Tibial nerve (tissue), 4 donors: ENCODE data around the gene UNC93A. TPM values are rescaled to one million over a fixed set of nuclear protein-coding genes. Genes with fewer than 3 reads are reported as not detected.

Experiments
- DNase-seq, 2 donors: peaks; one replicate each; pipeline ENCODE4 v3.0.0-alpha.2; 2019; ENCODE audit warnings: low spot score in 2 of 2
- H3K27ac ChIP-seq, 4 donors: fragments of 200-600 bp; sonication (generic) in 3 of 4; one replicate each; pipeline ENCODE4 v1.5.1; 2017 to 2019; ENCODE audit warnings: mild to moderate bottlenecking in 1 of 4
- H3K27me3 ChIP-seq, 2 donors: fragments of 200-600 bp; sonication (generic) in 1 of 2; one replicate each; pipeline versions ENCODE4 v1.5.1 to v1.6.0; 2017 to 2019
- H3K36me3 ChIP-seq, 3 donors: fragments of 200-600 bp; sonication (generic); one replicate each; pipeline ENCODE4 v1.5.1; 2018 to 2019
- H3K4me1 ChIP-seq, 4 donors: fragments of 200-600 bp; sonication (generic) in 3 of 4; one replicate each; pipeline ENCODE4 v1.5.1; 2017 to 2019
- H3K4me3 ChIP-seq, 4 donors: fragments of 200-600 bp; sonication (generic) in 3 of 4; one replicate each; pipeline ENCODE4 v1.5.1; 2017 to 2019; ENCODE audit warnings: mild to moderate bottlenecking in 1 of 4, moderate library complexity in 1 of 4
- H3K9me3 ChIP-seq, 4 donors: fragments of 200-600 bp; sonication (generic) in 3 of 4; one replicate each; pipeline ENCODE4 v1.5.1; 2017 to 2019
- CTCF ChIP-seq, 5 experiments: fragments of 200-600 bp in 3 of 5; fragments of 450-650 bp in 2 of 5; sonication (generic) in 3 of 5; IDR thresholded peaks; one replicate each; pipeline ENCODE4 v1.5.1; 2016 to 2019; ENCODE audit warnings: antibody characterized with exemption in 5 of 5, mild to moderate bottlenecking in 3 of 5, moderate library complexity in 2 of 5
- EP300 ChIP-seq, 2 donors: sonication (generic); formaldehyde crosslinking; IDR thresholded peaks; one replicate each; pipeline ENCODE4 v1.6.1; 2017; ENCODE audit warnings: antibody characterized with exemption in 2 of 2, mild to moderate bottlenecking in 1 of 2
- POLR2A ChIP-seq, 2 donors: fragments of 450-650 bp; IDR thresholded peaks; one replicate each; pipeline ENCODE4 v1.6.1; 2017; ENCODE audit warnings: antibody characterized with exemption in 2 of 2, mild to moderate bottlenecking in 2 of 2, moderate library complexity in 2 of 2
- WGBS, 2 donors: methylation state at CpG; one replicate each; pipeline ENCODE4 v1.1.5; 2018; 5-methylcytosine and 5-hydroxymethylcytosine counted together
- total RNA-seq, 4 donors: library from RNA; depleted of rRNA; stranded (reverse); fragments of >200 nt; gene quantifications; one replicate each; pipeline ENCODE4 v1.1.0, GENCODE V29; 2016

UNC93A gene
- total RNA-seq, 4 donors from 2014 or later: not detected

- H3K27ac ChIP-seq: no peak overlapping the region
- TF ChIP-seq CTCF (IDR thresholded peaks at IDR 0.05): no peak
- TF ChIP-seq EP300 (IDR thresholded peaks at IDR 0.05): no peak
- TF ChIP-seq POLR2A (IDR thresholded peaks at IDR 0.05): no peak
- 87 to 88% methylated on average over 5 of the region's 5 CpGs for WGBS, 2 donors
These were observed 37.0 kb downstream of the UNC93A start for GRCh38 chr6:167328086-167328485.

GRCh38 chr6:167329014-167329413 lies 37.9 kb downstream of the UNC93A start:
- Histone ChIP-seq H3K36me3 (no peaks in the 10 kb centered on the region), H3K9me3 (no peaks in the 10 kb centered on the region), H3K4me1 (no peaks in the 10 kb centered on the region), H3K4me3 (no peak overlapping the region), H3K27ac (no peak overlapping the region), H3K27me3 (no peaks in the 10 kb centered on the region)
- TF ChIP-seq POLR2A (IDR thresholded peaks at IDR 0.05): no peak
- no peak for TF ChIP-seq EP300 (IDR thresholded peaks at IDR 0.05)
- no peak for TF ChIP-seq CTCF (IDR thresholded peaks at IDR 0.05)
- 84% methylated on average over 8 of the region's 8 CpGs for WGBS, 2 donors
- DNase-seq: no peak

More at GRCh38 chr6:167328086-167328485, 37.0 kb downstream of the UNC93A start:
- Histone ChIP-seq H3K27me3 (no peaks in the 10 kb centered on the region), H3K36me3 (no peaks in the 10 kb centered on the region), H3K4me1 (no peaks in the 10 kb centered on the region), H3K9me3 (no peaks in the 10 kb centered on the region), H3K4me3 (no peak overlapping the region)
- no peak for DNase-seq

- H3K27ac ChIP-seq: no peak overlapping the region
- no peaks in the 10 kb centered on the region for H3K36me3 ChIP-seq
- H3K4me3 ChIP-seq: no peak overlapping the region
- no peaks in the 10 kb centered on the region for H3K27me3 ChIP-seq
- H3K4me1 ChIP-seq: no peaks in the 10 kb centered on the region
- TF ChIP-seq POLR2A (IDR thresholded peaks at IDR 0.05) (no peak), CTCF (IDR thresholded peaks at IDR 0.05) (no peak), EP300 (IDR thresholded peaks at IDR 0.05) (no peak)
- 64 to 72% methylated on average over 9 of the region's 9 CpGs for WGBS, 2 donors
- DNase-seq: no peak
- no peaks in the 10 kb centered on the region for H3K9me3 ChIP-seq
These were observed 39.6 kb downstream of the UNC93A start for GRCh38 chr6:167330750-167331149.

GRCh38 chr6:167331565-167331964 lies 40.5 kb downstream of the UNC93A start:
- no peak overlapping the region for H3K4me3 ChIP-seq
- H3K27me3 ChIP-seq: no peaks in the 10 kb centered on the region
- H3K9me3 ChIP-seq: no peaks in the 10 kb centered on the region
- H3K4me1 ChIP-seq: no peaks in the 10 kb centered on the region
- H3K27ac ChIP-seq: no peak overlapping the region
- WGBS, 2 donors: 84 to 85% methylated on average over 11 of the region's 11 CpGs
- DNase-seq: no peak
- no peaks in the 10 kb centered on the region for H3K36me3 ChIP-seq
- TF ChIP-seq CTCF (IDR thresholded peaks at IDR 0.05) (no peak), POLR2A (IDR thresholded peaks at IDR 0.05) (no peak), EP300 (IDR thresholded peaks at IDR 0.05) (no peak)

- no peaks in the 10 kb centered on the region for H3K27me3 ChIP-seq
- WGBS, 2 donors: 80 to 89% methylated on average over 19 of the region's 19 CpGs
- TF ChIP-seq POLR2A (IDR thresholded peaks at IDR 0.05) (no peak), EP300 (IDR thresholded peaks at IDR 0.05) (no peak), CTCF (IDR thresholded peaks at IDR 0.05) (no peak)
- H3K36me3 ChIP-seq: no peaks in the 10 kb centered on the region
- H3K4me1 ChIP-seq: peaks cover 0 to 4% (median 0%) of the 10 kb centered on the region in 4 donors
- no peaks in the 10 kb centered on the region for H3K9me3 ChIP-seq
- H3K27ac ChIP-seq: no peak overlapping the region
- no peak for DNase-seq
- H3K4me3 ChIP-seq: no peak overlapping the region
These were observed 45.9 kb downstream of the UNC93A start for GRCh38 chr6:167336844-167337630.
